Left ventricle myocardium inferior (tissue), 1 donor: ENCODE data around the gene MCTP2. TPM values are rescaled to one million over a fixed set of nuclear protein-coding genes. Genes with fewer than 3 reads are reported as not detected.

Experiments used
- DNase-seq: peaks from one replicate; pipeline ENCODE4 v3.0.0-alpha.2; 2020
- H3K27ac ChIP-seq: fragments of 200-600 bp; replicated peaks from 2 replicates; pipeline ENCODE4 v1.8.0; 2021
- H3K27me3 ChIP-seq: fragments of 200-600 bp; 2 replicates; pipeline ENCODE4 v1.8.0; 2021; ENCODE audit warnings: low read depth
- H3K36me3 ChIP-seq: fragments of 200-600 bp; 2 replicates; pipeline ENCODE4 v1.8.0; 2021
- H3K4me1 ChIP-seq: fragments of 200-600 bp; 2 replicates; pipeline ENCODE4 v1.8.0; 2021
- H3K4me3 ChIP-seq: fragments of 200-600 bp; 2 replicates; pipeline ENCODE4 v1.8.0; 2021; ENCODE audit warnings: mild to moderate bottlenecking, moderate library complexity
- H3K9me3 ChIP-seq: fragments of 200-600 bp; replicated peaks from 2 replicates; pipeline ENCODE4 v1.8.0; 2021
- CTCF ChIP-seq: fragments of 200-600 bp; IDR thresholded peaks from 2 replicates; pipeline ENCODE4 v1.8.0; 2021; ENCODE audit warnings: antibody characterized with exemption, mild to moderate bottlenecking, borderline replicate concordance
- intact Hi-C: fragments of 100-400 bp; cut with micrococcal nuclease; formaldehyde crosslinking; loops from one replicate; pipeline ENCODE4 v1.11.0; 2022
- total RNA-seq: library from RNA; stranded (reverse); fragmentation: NEBNext Ultra II Directional; extraction: Animal tissue kit (Norgen Biotek cat#: 25700); gene quantifications from one replicate; pipeline ENCODE4 v1.2.1, GENCODE V29; 2021
- donor health status: DM: no; HTN: yes; CAD: no; lungs with severe emphysema.

Gene MCTP2
- total RNA-seq, 1 donor from 2014 or later = 1.0 TPM

GRCh38 chr15:94352636-94353487, 121.5 kb downstream of the MCTP2 start:
- Histone ChIP-seq H3K4me1 (no peaks in the 10 kb centered on the region), H3K27me3 (peaks cover 15% of the 10 kb centered on the region), H3K9me3 (no peaks in the 10 kb centered on the region), H3K27ac (no peak overlapping the region), H3K36me3 (no peaks in the 10 kb centered on the region), H3K4me3 (no peak overlapping the region)
- intact Hi-C loops = no loop called here
- TF ChIP-seq CTCF = no peak
- DNase-seq = no peak

DNA sequence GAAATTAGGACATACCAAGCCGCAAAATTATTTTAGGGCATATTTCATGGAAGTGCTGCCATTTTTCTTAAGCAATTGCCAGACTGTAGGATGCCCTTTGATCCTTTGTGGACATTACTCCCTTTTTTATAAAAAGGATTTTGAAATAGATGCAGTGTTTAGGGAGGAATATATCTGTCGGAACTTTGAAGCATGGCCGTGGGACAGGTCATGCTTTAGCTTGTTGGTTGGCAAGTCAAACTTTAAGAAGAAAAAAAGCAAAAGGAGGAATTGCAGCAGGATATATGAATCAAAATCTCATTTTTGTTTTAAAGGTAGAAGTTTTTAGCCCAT, 122.1 kb downstream of the MCTP2 start:
- intact Hi-C loops = no loop called here
- H3K9me3 ChIP-seq = no peaks in the 10 kb centered on the region
- no peak for DNase-seq
- H3K4me3 ChIP-seq = no peak overlapping the region
- no peaks in the 10 kb centered on the region for H3K36me3 ChIP-seq
- no peak for TF ChIP-seq CTCF
- no peak overlapping the region for H3K27ac ChIP-seq
- peaks cover 15% of the 10 kb centered on the region for H3K27me3 ChIP-seq
- H3K4me1 ChIP-seq = no peaks in the 10 kb centered on the region

DNA sequence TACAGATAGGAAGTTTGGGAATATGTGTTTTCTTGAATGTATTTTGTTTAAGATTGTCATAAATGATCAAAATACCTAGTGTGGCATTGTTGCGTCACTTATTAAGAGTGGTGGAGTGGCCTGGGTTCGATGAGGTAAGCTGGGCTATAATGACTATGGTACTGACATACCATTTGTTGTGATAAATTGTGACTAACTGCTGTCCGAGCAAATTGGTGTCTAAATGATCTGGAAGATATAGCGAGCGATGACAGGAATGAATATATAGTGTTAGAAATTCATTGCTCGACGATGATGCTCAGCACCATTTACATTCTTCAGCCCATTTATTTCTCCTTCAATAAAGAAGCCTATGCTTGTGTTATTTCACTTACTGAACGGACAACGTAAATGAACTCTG, 123.3 kb downstream of the MCTP2 start:
- peaks cover 13% of the 10 kb centered on the region for H3K27me3 ChIP-seq
- no peaks in the 10 kb centered on the region for H3K9me3 ChIP-seq
- H3K4me3 ChIP-seq = no peak overlapping the region
- intact Hi-C loops = no loop called here
- DNase-seq = no peak
- H3K4me1 ChIP-seq = no peaks in the 10 kb centered on the region
- H3K27ac ChIP-seq = no peak overlapping the region
- TF ChIP-seq CTCF = no peak
- no peaks in the 10 kb centered on the region for H3K36me3 ChIP-seq

- TF ChIP-seq CTCF = no peak
- no peak overlapping the region for H3K4me3 ChIP-seq
- H3K36me3 ChIP-seq = no peaks in the 10 kb centered on the region
- no peak for DNase-seq
- no peaks in the 10 kb centered on the region for H3K4me1 ChIP-seq
- intact Hi-C loops = no loop called here
- H3K9me3 ChIP-seq = no peaks in the 10 kb centered on the region
- H3K27me3 ChIP-seq = peaks cover 42% of the 10 kb centered on the region
- H3K27ac ChIP-seq = no peak overlapping the region
Observed at GRCh38 chr15:94359716-94360115, 128.4 kb downstream of the MCTP2 start.

- no peaks in the 10 kb centered on the region for H3K36me3 ChIP-seq
- H3K27me3 ChIP-seq = peaks cover 43% of the 10 kb centered on the region
- intact Hi-C loops = no loop called here
- no peak for TF ChIP-seq CTCF
- no peak overlapping the region for H3K27ac ChIP-seq
- DNase-seq = no peak
- H3K4me3 ChIP-seq = no peak overlapping the region
- no peaks in the 10 kb centered on the region for H3K9me3 ChIP-seq
- H3K4me1 ChIP-seq = no peaks in the 10 kb centered on the region
Observed at GRCh38 chr15:94360251-94360685, 128.9 kb downstream of the MCTP2 start.
